Liver (tissue), 9 donors: ENCODE measurements around the gene PLCXD3. TPM values are rescaled to one million over a fixed set of nuclear protein-coding genes. Genes with fewer than 3 reads are reported as not detected.

Experiments used
- DNase-seq: peaks from one replicate; pipeline ENCODE4 v3.0.0-alpha.2; 2017; ENCODE audit warnings: low spot score
- H3K27ac ChIP-seq, 2 donors: one replicate each; pipeline ENCODE4 v1.7.0; 2013; ENCODE audit warnings: inconsistent platforms in 2 of 2, low read length in 2 of 2, control low read depth in 1 of 2, low read depth in 1 of 2, mild to moderate bottlenecking in 1 of 2
- H3K27me3 ChIP-seq, 4 donors: one replicate each; pipeline versions ENCODE4 v1.6.1 to v1.7.0; 2013; ENCODE audit warnings: low read length in 3 of 4, inconsistent platforms in 1 of 4, mild to moderate bottlenecking in 1 of 4, moderate library complexity in 1 of 4; ENCODE audit not compliant: control insufficient read depth in 4 of 4, insufficient read depth in 4 of 4
- H3K36me3 ChIP-seq, 4 donors: one replicate each; pipeline versions ENCODE4 v1.6.1 to v1.7.0; 2013; ENCODE audit warnings: low read length in 3 of 4, mild to moderate bottlenecking in 3 of 4, low read depth in 1 of 4, moderate library complexity in 1 of 4; ENCODE audit not compliant: control insufficient read depth in 4 of 4, insufficient read depth in 3 of 4
- H3K4me1 ChIP-seq, 4 donors: one replicate each; pipeline versions ENCODE4 v1.6.1 to v1.7.0; 2013; ENCODE audit warnings: low read length in 3 of 4, mild to moderate bottlenecking in 3 of 4, moderate library complexity in 1 of 4; ENCODE audit not compliant: control insufficient read depth in 4 of 4, insufficient read depth in 4 of 4
- H3K4me3 ChIP-seq, 3 donors: one replicate each; pipeline versions ENCODE4 v1.6.1 to v1.7.0; 2013; ENCODE audit warnings: low read length in 3 of 3, control low read depth in 1 of 3, low read depth in 1 of 3, mild to moderate bottlenecking in 1 of 3
- H3K9ac ChIP-seq, 2 donors: one replicate each; pipeline ENCODE4 v1.7.0; 2013; ENCODE audit warnings: low read length in 2 of 2, mild to moderate bottlenecking in 2 of 2, moderate library complexity in 2 of 2, control low read depth in 1 of 2, low read depth in 1 of 2
- H3K9me3 ChIP-seq, 4 donors: one replicate each; pipeline versions ENCODE4 v1.6.1 to v1.7.0; 2013; ENCODE audit warnings: low read length in 3 of 4; ENCODE audit not compliant: control insufficient read depth in 4 of 4
- EGR1 ChIP-seq, 2 donors: IDR thresholded peaks; 2 replicates each; pipeline ENCODE4 v1.6.1; 2016 to 2018; ENCODE audit warnings: antibody characterized with exemption in 2 of 2, low read depth in 2 of 2
- FOXA1 ChIP-seq: IDR thresholded peaks from 2 replicates; pipeline ENCODE4 v1.6.1; 2016; ENCODE audit warnings: antibody characterized with exemption
- FOXA2 ChIP-seq: IDR thresholded peaks from 2 replicates; pipeline ENCODE4 v1.6.1; 2016; ENCODE audit warnings: antibody characterized with exemption
- GABPA ChIP-seq, 2 donors: IDR thresholded peaks in 1 of 2; conservative IDR thresholded peaks in 1 of 2; 2 replicates each; pipeline ENCODE4 v1.6.1; 2016; ENCODE audit warnings: antibody characterized with exemption in 2 of 2, mild to moderate bottlenecking in 1 of 2, moderate library complexity in 1 of 2
- HNF4A ChIP-seq, 2 donors: conservative IDR thresholded peaks; 2 replicates each; pipeline ENCODE4 v1.6.1; 2016; ENCODE audit warnings: antibody characterized with exemption in 2 of 2, mild to moderate bottlenecking in 2 of 2
- JUND ChIP-seq, 2 donors: IDR thresholded peaks; 2 replicates each; pipeline ENCODE4 v1.6.1; 2016; ENCODE audit warnings: antibody characterized with exemption in 2 of 2
- NR2F2 ChIP-seq: IDR thresholded peaks from 2 replicates; pipeline ENCODE4 v1.6.1; 2016; ENCODE audit warnings: antibody characterized with exemption
- RAD21 ChIP-seq, 2 donors: IDR thresholded peaks; 2 replicates each; pipeline ENCODE4 v1.6.1; 2016; ENCODE audit warnings: antibody characterized with exemption in 2 of 2, mild to moderate bottlenecking in 2 of 2
- REST ChIP-seq: IDR thresholded peaks from 2 replicates; pipeline ENCODE4 v1.6.1; 2016; ENCODE audit warnings: antibody characterized with exemption, mild to moderate bottlenecking
- RXRA ChIP-seq, 2 donors: IDR thresholded peaks; 2 replicates each; pipeline ENCODE4 v1.6.1; 2017 to 2018; ENCODE audit warnings: antibody characterized with exemption in 2 of 2, mild to moderate bottlenecking in 1 of 2
- SP1 ChIP-seq: IDR thresholded peaks from 2 replicates; pipeline ENCODE4 v1.6.1; 2018; ENCODE audit warnings: antibody characterized with exemption, mild to moderate bottlenecking
- WGBS: extraction: QIAGEN DNeasy Blood & Tissue Kit; methylation state at CpG from one replicate; pipeline ENCODE4 v1.1.7; 2013; 5-methylcytosine and 5-hydroxymethylcytosine counted together
- polyA plus RNA-seq, 2 donors: library from polyadenylated mRNA; stranded (reverse) in 1 of 2; unstranded in 1 of 2; fragments of 200-250 nt in 1 of 2; fragments of >200 nt in 1 of 2; fragmentation: Nextera tagmentation in 1 of 2; extraction: Ambion mirVana in 1 of 2; gene quantifications; one replicate each; pipeline versions ENCODE4 v1.2.1 to v1.2.3, GENCODE V29; 2013 to 2015
- total RNA-seq, 2 donors: library from RNA; depleted of rRNA; stranded (reverse); fragments of >200 nt; gene quantifications; one replicate each; pipeline ENCODE4 v1.2.3, GENCODE V29; 2014
- TF ChIP-seq, protein P1 (sequence below): IDR thresholded peaks from 2 replicates; pipeline ENCODE4 v1.6.1; 2016; ENCODE audit warnings: antibody characterized with exemption
- TF ChIP-seq, protein P2 (sequence below): fragments of 150-350 bp; IDR thresholded peaks from 2 replicates; pipeline ENCODE4 v1.5.1; 2017; ENCODE audit warnings: improper control_type of control experiment, low read depth, low read length; ENCODE audit not compliant: missing input control
- TF ChIP-seq, protein P3 (sequence below): IDR thresholded peaks from 2 replicates; pipeline ENCODE4 v1.6.1; 2016; ENCODE audit warnings: antibody characterized with exemption
- donor health status: healthy.
- donor health status: healthy.
- donor health status: healthy.
- donor health status: healthy.
- donor health status: healthy.

PLCXD3 gene
- total and polyA plus RNA-seq, 4 donors, result 0.05 to 2.4 (median 0.58) TPM

GRCh38 chr5:41290810-41291209, 219.6 kb downstream of the PLCXD3 start:
- H3K9me3 ChIP-seq, result no peaks in the 10 kb centered on the region
- 91% methylated on average over 2 of the region's 2 CpGs for WGBS
- H3K4me3 ChIP-seq, result no peak overlapping the region
- H3K9ac ChIP-seq, result no peak overlapping the region
- no peaks in the 10 kb centered on the region for H3K4me1 ChIP-seq
- H3K27me3 ChIP-seq, result peaks cover 0 to 4% (median 0%) of the 10 kb centered on the region in 4 donors
- TF ChIP-seq, protein P1, sequence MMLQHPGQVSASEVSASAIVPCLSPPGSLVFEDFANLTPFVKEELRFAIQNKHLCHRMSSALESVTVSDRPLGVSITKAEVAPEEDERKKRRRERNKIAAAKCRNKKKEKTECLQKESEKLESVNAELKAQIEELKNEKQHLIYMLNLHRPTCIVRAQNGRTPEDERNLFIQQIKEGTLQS, result no peak
- TF ChIP-seq GABPA (IDR thresholded peaks at IDR 0.05 in 1 of 2, conservative IDR thresholded peaks at IDR 0.05 in 1 of 2) (no peak), FOXA2 (no peak), SP1 (no peak), FOXA1 (no peak), REST (no peak)
- TF ChIP-seq, protein P2, sequence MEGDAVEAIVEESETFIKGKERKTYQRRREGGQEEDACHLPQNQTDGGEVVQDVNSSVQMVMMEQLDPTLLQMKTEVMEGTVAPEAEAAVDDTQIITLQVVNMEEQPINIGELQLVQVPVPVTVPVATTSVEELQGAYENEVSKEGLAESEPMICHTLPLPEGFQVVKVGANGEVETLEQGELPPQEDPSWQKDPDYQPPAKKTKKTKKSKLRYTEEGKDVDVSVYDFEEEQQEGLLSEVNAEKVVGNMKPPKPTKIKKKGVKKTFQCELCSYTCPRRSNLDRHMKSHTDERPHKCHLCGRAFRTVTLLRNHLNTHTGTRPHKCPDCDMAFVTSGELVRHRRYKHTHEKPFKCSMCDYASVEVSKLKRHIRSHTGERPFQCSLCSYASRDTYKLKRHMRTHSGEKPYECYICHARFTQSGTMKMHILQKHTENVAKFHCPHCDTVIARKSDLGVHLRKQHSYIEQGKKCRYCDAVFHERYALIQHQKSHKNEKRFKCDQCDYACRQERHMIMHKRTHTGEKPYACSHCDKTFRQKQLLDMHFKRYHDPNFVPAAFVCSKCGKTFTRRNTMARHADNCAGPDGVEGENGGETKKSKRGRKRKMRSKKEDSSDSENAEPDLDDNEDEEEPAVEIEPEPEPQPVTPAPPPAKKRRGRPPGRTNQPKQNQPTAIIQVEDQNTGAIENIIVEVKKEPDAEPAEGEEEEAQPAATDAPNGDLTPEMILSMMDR, result no peak
- H3K27ac ChIP-seq, result no peak overlapping the region
- no peaks in the 10 kb centered on the region for H3K36me3 ChIP-seq
- no peak for DNase-seq

DNA sequence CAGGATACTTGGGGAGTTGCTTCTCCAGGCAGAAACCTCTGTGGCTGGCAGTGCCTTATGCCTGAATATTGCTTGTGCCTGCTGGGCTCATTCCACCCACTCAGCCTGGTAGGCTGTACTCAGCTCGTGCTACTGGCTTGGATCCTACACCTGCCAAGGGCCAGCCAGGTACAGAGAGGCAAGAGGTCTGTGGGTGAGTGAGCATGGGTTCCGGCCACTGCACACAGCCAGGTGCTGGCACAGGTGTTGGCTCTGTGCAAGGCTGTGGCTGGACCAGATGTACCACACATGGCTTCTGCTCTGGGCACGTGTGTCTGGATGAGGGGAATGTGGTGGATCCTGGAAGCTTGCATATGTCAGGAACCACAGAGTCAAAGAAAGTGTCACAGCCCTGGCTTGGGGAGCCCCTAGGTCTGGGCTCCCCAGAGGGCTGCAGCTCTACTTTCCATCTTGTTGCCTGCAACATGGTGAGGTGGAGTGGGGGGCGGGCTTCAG, 220.4 kb downstream of the PLCXD3 start:
- 91% methylated on average over 4 of the region's 4 CpGs for WGBS
- no peak overlapping the region for H3K9ac ChIP-seq
- no peak for DNase-seq
- H3K36me3 ChIP-seq, result no peaks in the 10 kb centered on the region
- H3K4me1 ChIP-seq, result no peaks in the 10 kb centered on the region
- H3K27me3 ChIP-seq, result peaks cover 0 to 2% (median 0%) of the 10 kb centered on the region in 4 donors
- no peak overlapping the region for H3K27ac ChIP-seq
- TF ChIP-seq, protein P1, result no peak
- TF ChIP-seq EGR1 (IDR thresholded peaks at IDR 0.05; ENCODE audit: low read depth in 2 of 2) (no peak), RAD21 (IDR thresholded peaks at IDR 0.05) (no peak), JUND (IDR thresholded peaks at IDR 0.05) (no peak), RXRA (IDR thresholded peaks at IDR 0.05) (no peak)
- H3K4me3 ChIP-seq, result no peak overlapping the region
- H3K9me3 ChIP-seq, result no peaks in the 10 kb centered on the region

DNA sequence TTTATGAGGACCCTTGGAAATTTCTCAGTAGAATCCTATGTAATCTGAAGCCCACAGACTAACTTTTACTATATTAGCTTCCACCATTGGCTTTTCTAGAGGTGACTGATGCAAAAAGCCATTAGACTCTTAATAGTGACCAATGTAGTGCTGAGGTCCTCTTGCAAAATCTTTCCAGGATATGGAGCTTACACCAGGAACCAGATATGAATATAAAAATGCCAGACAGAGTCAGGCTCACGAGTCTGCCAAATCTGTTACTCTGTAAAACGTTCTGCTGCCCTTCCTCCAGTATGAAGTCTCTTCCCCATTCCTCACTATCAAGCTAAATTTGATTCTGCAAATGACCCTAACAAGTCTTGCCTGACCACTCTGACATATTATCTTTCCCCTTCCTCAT, 223.7 kb downstream of the PLCXD3 start:
- no peak for DNase-seq
- Histone ChIP-seq H3K27me3 (no peaks in the 10 kb centered on the region), H3K9me3 (no peaks in the 10 kb centered on the region), H3K9ac (no peak overlapping the region), H3K27ac (no peak overlapping the region), H3K4me3 (no peak overlapping the region), H3K36me3 (no peaks in the 10 kb centered on the region), H3K4me1 (no peaks in the 10 kb centered on the region)
- TF ChIP-seq JUND (IDR thresholded peaks at IDR 0.05) (no peak), NR2F2 (no peak), HNF4A (conservative IDR thresholded peaks at IDR 0.05) (no peak)
- TF ChIP-seq, protein P3, sequence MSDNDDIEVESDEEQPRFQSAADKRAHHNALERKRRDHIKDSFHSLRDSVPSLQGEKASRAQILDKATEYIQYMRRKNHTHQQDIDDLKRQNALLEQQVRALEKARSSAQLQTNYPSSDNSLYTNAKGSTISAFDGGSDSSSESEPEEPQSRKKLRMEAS, result no peak
- 73% methylated on average over 2 of the region's 2 CpGs for WGBS
